Measurements from ENCODE around the gene ZNF140.

ZNF140 gene

GRCh38 chr12:133080368-133081158, at the start of gene ZNF140:
Gene ZNF140 (plus strand): TSS chr12:133080923. CDS start chr12:133081321, 398 bp downstream.
- peak; percentile 97 for DNase-seq

DNA sequence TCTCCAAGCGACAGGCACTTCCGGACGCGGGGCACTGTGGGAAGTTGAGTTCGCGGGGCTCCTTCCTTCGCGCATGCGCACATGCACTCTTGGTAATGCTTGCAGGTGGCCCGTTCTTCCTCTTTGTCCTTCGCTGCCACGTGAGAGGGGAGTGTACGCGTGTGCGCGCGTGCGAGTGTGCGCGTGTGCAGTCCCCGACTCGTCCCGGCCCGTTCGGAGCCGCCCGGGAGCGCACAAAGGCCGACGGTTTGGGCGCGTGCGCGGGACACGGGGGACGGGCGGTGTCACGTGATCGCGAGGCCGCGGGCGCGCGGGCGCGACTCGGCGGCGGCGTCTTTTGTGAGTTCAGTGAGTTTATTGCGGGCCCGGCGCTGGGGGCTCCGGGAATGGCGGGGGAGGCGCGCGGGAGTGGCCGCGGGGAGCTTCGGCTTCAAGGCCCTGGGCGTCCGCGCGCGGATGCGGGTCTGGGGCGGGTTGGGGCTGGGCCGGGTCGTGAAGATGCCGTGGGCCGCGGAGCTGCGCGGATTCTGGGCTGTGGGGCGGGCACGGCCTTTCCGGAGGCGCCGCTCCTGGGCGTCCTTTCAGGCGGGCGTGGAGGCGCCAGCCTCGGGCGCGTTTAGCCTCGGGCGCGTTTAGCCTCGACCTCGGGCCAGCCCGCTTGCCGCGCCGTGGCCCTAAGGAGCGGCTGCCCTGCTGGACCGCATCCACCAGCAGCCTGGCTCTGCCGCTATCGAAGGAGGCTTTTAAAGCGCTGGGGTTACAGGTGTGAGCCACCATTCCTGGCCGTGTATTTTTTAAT, 43.3 kb upstream of the ZNF140 start, which contains the start of gene ZNF84:
Gene ZNF84, plus strand, starts transcription at position 303 of the 799 bp plus-strand sequence. CDS start 3,959 bp downstream, outside the sequence.
- peak; percentile 98 to 99 for DNase-seq

- no peak for DNase-seq
Observed at GRCh38 chr12:133038118-133038709, 42.5 kb upstream of the ZNF140 start.

GRCh38 chr12:133046698-133047097, 34.0 kb upstream of the ZNF140 start:
- no peak for DNase-seq

DNA sequence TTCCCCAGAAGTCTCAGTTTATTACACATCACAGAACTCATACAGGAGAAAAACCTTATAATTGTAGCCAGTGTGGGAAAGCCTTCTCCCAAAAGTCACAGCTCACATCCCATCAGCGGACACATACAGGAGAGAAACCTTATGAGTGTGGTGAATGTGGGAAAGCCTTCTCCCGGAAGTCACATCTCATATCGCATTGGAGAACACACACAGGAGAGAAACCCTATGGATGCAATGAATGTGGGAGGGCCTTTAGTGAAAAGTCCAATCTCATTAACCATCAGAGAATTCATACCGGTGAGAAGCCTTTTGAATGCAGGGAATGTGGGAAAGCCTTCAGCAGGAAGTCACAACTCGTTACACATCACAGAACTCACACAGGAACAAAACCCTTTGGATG, 23.3 kb upstream of the ZNF140 start:
- DNase-seq: no peak

DNA sequence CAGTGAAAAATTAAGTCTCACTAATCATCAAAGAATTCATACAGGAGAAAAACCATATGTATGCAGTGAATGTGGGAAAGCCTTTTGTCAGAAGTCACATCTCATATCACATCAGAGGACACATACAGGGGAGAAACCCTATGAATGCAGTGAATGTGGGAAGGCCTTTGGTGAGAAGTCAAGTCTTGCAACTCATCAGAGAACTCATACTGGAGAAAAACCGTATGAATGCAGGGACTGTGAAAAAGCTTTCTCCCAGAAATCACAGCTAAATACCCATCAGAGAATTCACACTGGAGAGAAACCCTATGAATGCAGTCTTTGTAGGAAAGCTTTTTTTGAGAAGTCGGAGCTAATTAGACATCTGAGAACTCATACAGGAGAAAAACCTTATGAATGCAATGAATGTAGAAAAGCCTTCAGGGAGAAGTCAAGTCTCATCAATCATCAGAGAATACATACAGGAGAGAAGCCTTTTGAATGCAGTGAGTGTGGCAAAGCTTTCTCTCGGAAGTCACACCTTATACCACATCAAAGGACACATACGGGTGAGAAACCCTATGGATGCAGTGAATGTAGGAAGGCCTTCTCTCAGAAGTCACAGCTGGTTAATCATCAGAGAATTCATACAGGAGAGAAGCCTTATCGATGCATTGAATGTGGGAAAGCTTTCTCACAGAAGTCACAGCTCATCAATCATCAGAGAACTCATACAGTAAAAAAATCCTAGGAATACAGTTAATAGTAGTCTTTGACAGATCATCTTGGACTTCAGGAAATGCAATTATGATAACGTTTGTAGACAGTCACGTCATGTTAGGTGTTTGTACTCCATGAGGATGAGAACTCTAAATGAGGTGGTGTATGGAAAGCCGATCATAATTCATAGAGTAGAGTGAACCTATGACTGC, 22.3 kb upstream of the ZNF140 start:
- DNase-seq: no peak

GRCh38 chr12:133061954-133062353, 18.8 kb upstream of the ZNF140 start:
- DNase-seq: no peak

DNA sequence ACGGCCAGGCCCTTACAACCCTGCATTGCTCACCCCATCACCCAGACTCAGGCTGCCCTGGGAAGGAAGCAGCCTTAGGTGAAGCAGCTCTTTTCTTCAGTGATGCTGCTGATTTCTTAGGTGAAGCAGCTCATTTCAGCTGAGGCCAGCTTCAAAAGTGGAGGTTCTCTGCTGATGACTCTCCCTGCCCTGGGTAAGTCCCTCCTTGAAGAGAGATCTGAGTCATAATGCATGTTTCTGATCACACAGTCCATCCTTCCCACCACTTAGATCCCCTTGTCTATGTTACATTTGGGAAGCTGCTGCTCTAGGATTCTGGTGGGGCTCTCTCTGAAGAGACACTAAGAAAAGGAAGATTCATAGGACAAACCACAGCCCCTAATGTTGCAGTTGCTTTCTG, 17.2 kb upstream of the ZNF140 start:
- no peak for DNase-seq

- no peak for DNase-seq
Observed at GRCh38 chr12:133073836-133074235, 6.9 kb upstream of the ZNF140 start.

- DNase-seq: peak; percentile 98 to 99
Observed at GRCh38 chr12:133080026-133080367, 726 bp upstream of the ZNF140 start.

- peak in 1 of 2 donors; percentile 11 for DNase-seq
Observed at GRCh38 chr12:133081159-133081780, 547 bp downstream of the ZNF140 start.

- no peak for DNase-seq
Observed at GRCh38 chr12:133083345-133083744, 2.6 kb downstream of the ZNF140 start.

DNA sequence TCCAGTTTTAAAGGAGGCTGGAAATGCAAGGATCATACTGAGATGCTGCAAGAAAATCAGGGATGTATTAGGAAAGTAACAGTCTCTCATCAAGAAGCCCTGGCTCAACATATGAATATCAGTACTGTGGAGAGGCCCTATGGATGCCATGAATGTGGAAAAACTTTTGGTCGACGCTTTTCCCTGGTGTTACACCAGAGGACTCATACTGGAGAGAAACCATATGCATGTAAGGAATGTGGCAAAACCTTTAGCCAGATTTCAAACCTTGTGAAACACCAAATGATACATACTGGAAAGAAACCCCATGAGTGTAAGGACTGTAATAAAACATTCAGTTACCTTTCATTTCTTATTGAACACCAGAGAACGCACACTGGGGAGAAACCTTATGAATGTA, 24.9 kb downstream of the ZNF140 start:
- DNase-seq: no peak

- DNase-seq: no peak
Observed at GRCh38 chr12:133106253-133106652, 25.5 kb downstream of the ZNF140 start.

- no peak for DNase-seq
Observed at GRCh38 chr12:133107121-133107520, 26.4 kb downstream of the ZNF140 start.

DNA sequence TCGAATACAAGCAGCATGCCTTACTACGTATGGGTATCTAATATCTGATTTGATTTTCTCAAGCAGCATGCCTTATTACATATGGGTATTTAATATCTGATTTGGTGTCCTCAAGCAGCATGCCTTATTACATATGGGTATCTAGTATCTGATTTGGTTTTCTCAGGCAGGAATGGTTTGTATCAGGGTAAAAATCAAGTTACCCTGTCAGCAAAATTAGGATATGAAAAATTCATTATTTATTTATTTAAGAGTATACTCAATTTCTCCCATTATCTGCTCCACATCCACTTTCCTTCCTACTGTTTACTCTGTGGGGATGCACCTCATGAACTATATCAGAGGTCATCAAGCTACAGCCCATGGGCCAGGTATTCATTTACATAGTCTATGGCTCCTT, 27.4 kb downstream of the ZNF140 start:
- no peak for DNase-seq

- DNase-seq: no peak
Observed at GRCh38 chr12:133120385-133121191, 39.9 kb downstream of the ZNF140 start.

GRCh38 chr12:133124674-133125073, 44.0 kb downstream of the ZNF140 start:
- DNase-seq: no peak

- no peak for DNase-seq
Observed at GRCh38 chr12:133129368-133130037, 48.8 kb downstream of the ZNF140 start.

- peak; percentile 96 to 97 for DNase-seq
Observed at GRCh38 chr12:133130038-133130807, 49.5 kb downstream of the ZNF140 start, which contains the start of the genes ZNF10 and ZNF891. Gene ZNF10 (plus strand): TSS chr12:133130627. CDS start chr12:133144493, 13,866 bp downstream. Gene ZNF891 (minus strand): TSS chr12:133130274. CDS start chr12:133121918, 8,356 bp downstream.

All from CD4-positive, alpha-beta T cell treated with Interleukin-4 for 1 hour (primary cell).